A549 (cell line): Measurements from ENCODE around the gene IMPDH2. TPM values are rescaled to one million over a fixed set of nuclear protein-coding genes. Genes with fewer than 3 reads are reported as not detected.

Experiments used
- ATAC-seq, 2 experiments: fragments of 200-7000 bp in 1 of 2; fragments of >200 bp in 1 of 2; cut with Nextera tagmentation in 1 of 2; cut with Tn5 transposase in 1 of 2; 3 replicates each; pipeline versions ENCODE4 v1.8.0 to v1.9.1; 2018 to 2020; ENCODE audit warnings: mild to moderate bottlenecking in 1 of 2, moderate library complexity in 1 of 2
- CTCF ChIA-PET: fragments of 300-600 bp; sonication (Branson Sonifier 250); formaldehyde crosslinking; extraction: SDS; loops from one replicate; lab custom pipeline; 2021; ENCODE audit warnings: antibody characterized with exemption, inconsistent platforms; lab: Yijun Ruan, JAX
- POLR2A ChIA-PET: fragments of 350-600 bp; formaldehyde crosslinking; extraction: SDS; loops from one replicate; lab custom pipeline; 2021; ENCODE audit warnings: antibody characterized with exemption, inconsistent platforms; lab: Yijun Ruan, JAX
- DNase-seq, 2 experiments: peaks; one replicate each; pipeline versions ENCODE4 v3.0.0 to v3.0.0-alpha.2; 2011 to 2016; ENCODE audit warnings: low read depth in 1 of 2, low spot score in 1 of 2
- FAIRE-seq: peaks from 2 replicates; lab custom pipeline; 2011; peaks lifted over from hg19 to GRCh38; lab: Jason Lieb, UNC
- H3K27ac ChIP-seq, 2 experiments: fragments of >200 bp; sonication (Bioruptor Twin); formaldehyde crosslinking; 3 replicates each; pipeline ENCODE4 v1.5.1; 2016 to 2017
- H3K4me1 ChIP-seq: fragments of >200 bp; sonication (Bioruptor Twin); formaldehyde crosslinking; 3 replicates; pipeline ENCODE4 v1.6.1; 2016
- H3K4me2 ChIP-seq: fragments of >200 bp; sonication (Bioruptor Twin); formaldehyde crosslinking; 3 replicates; pipeline ENCODE4 v1.6.1; 2016
- H3K4me3 ChIP-seq: fragments of >200 bp; sonication (Bioruptor Twin); formaldehyde crosslinking; 3 replicates; pipeline ENCODE4 v1.5.1; 2016
- H3K9me3 ChIP-seq: fragments of >200 bp; sonication (Bioruptor Twin); formaldehyde crosslinking; 3 replicates; pipeline ENCODE4 v1.6.1; 2016
- CEBPB ChIP-seq, 2 experiments: fragments of >200 bp in 1 of 2; sonication (Bioruptor Twin) in 1 of 2; formaldehyde crosslinking in 1 of 2; IDR thresholded peaks; 2 replicates each; pipeline ENCODE4 v1.6.1; 2012 to 2016
- CHD2 ChIP-seq: fragments of 150-350 bp; IDR thresholded peaks from 2 replicates; pipeline ENCODE4 v1.6.1; 2014; ENCODE audit warnings: low read length; ENCODE audit not compliant: partially characterized antibody
- EHF ChIP-seq: fragments of 250-450 bp; sonication (Bioruptor Pico); IDR thresholded peaks from 2 replicates; pipeline ENCODE4 v1.5.0; 2020; ENCODE audit warnings: mild to moderate bottlenecking
- EP300 ChIP-seq, 2 experiments: fragments of >200 bp; sonication (Bioruptor Twin); formaldehyde crosslinking; IDR thresholded peaks; 2 replicates in 1 of 2; 3 replicates in 1 of 2; pipeline ENCODE4 v1.6.1; 2016 to 2017
- ESRRA ChIP-seq: fragments of 150-350 bp; IDR thresholded peaks from 2 replicates; pipeline ENCODE4 v1.6.1; 2014; ENCODE audit warnings: mild to moderate bottlenecking, low read length, borderline replicate concordance
- FOSB ChIP-seq: fragments of 250-450 bp; sonication (Bioruptor Pico); IDR thresholded peaks from 2 replicates; pipeline ENCODE4 v1.5.0; 2020; ENCODE audit warnings: mild to moderate bottlenecking, moderate library complexity
- FOSL2 ChIP-seq, 2 experiments: fragments of 450-650 bp in 1 of 2; fragments of >200 bp in 1 of 2; sonication (Bioruptor Twin) in 1 of 2; formaldehyde crosslinking; IDR thresholded peaks; 2 replicates each; pipeline versions ENCODE4 v1.5.0 to v1.6.1; 2016 to 2020; ENCODE audit warnings: mild to moderate bottlenecking in 1 of 2, moderate library complexity in 1 of 2
- HDAC2 ChIP-seq: fragments of 200-600 bp; sonication (generic); IDR thresholded peaks from 2 replicates; pipeline ENCODE4 v1.6.1; 2016
- HOXB5 ChIP-seq: fragments of 250-450 bp; sonication (Bioruptor Pico); IDR thresholded peaks from 2 replicates; pipeline ENCODE4 v1.5.0; 2020; ENCODE audit warnings: mild to moderate bottlenecking, moderate library complexity
- JUNB ChIP-seq: fragments of >200 bp; sonication (Bioruptor Twin); formaldehyde crosslinking; IDR thresholded peaks from 2 replicates; pipeline ENCODE4 v1.6.1; 2016
- KDM1A ChIP-seq: fragments of 200-600 bp; sonication (generic); IDR thresholded peaks from 2 replicates; pipeline ENCODE4 v1.6.1; 2016; ENCODE audit warnings: low read depth, mild to moderate bottlenecking
- MAX ChIP-seq: IDR thresholded peaks from 2 replicates; pipeline ENCODE4 v1.6.1; 2012
- MAZ ChIP-seq: fragments of 150-350 bp; IDR thresholded peaks from 2 replicates; pipeline ENCODE4 v1.6.1; 2014; ENCODE audit warnings: antibody characterized with exemption, low read depth, low read length, borderline replicate concordance
- MYC ChIP-seq: IDR thresholded peaks from 2 replicates; pipeline ENCODE4 v1.6.1; 2012; ENCODE audit warnings: mild to moderate bottlenecking, inconsistent platforms, low read length, improper control_type of control experiment, borderline replicate concordance
- PBX3 ChIP-seq: IDR thresholded peaks from 2 replicates; pipeline ENCODE4 v1.6.1; 2012
- PHF8 ChIP-seq: fragments of 200-600 bp; sonication (generic); IDR thresholded peaks from 2 replicates; pipeline ENCODE4 v1.6.1; 2016; ENCODE audit warnings: low read depth, mild to moderate bottlenecking, antibody characterized with exemption, moderate library complexity, borderline replicate concordance
- POLR2AphosphoS2 ChIP-seq: conservative IDR thresholded peaks from 2 replicates; pipeline ENCODE4 v1.6.1; 2012; ENCODE audit warnings: low read length, improper control_type of control experiment, inconsistent platforms
- RCOR1 ChIP-seq: fragments of 150-350 bp; IDR thresholded peaks from 2 replicates; pipeline ENCODE4 v1.6.1; 2014; ENCODE audit warnings: antibody characterized with exemption, low read length, low read depth
- REST ChIP-seq: fragments of 200-600 bp; sonication (generic); IDR thresholded peaks from 2 replicates; pipeline ENCODE4 v1.6.1; 2016; ENCODE audit warnings: antibody characterized with exemption, mild to moderate bottlenecking, moderate library complexity
- RFX5 ChIP-seq: fragments of 450-650 bp; IDR thresholded peaks from 2 replicates; pipeline ENCODE4 v1.7.1; 2014; ENCODE audit warnings: antibody characterized with exemption, mild to moderate bottlenecking, moderate library complexity
- RNF2 ChIP-seq: fragments of 200-600 bp; sonication (generic); IDR thresholded peaks from 2 replicates; pipeline ENCODE4 v1.6.1; 2016; ENCODE audit warnings: low read depth, mild to moderate bottlenecking, antibody characterized with exemption, moderate library complexity, borderline replicate concordance
- SMC3 ChIP-seq: fragments of >200 bp; sonication (Bioruptor Twin); formaldehyde crosslinking; IDR thresholded peaks from 3 replicates; pipeline ENCODE4 v1.6.1; 2018; ENCODE audit warnings: inconsistent platforms
- TFCP2L1 ChIP-seq: fragments of 250-450 bp; sonication (Bioruptor Pico); IDR thresholded peaks from 2 replicates; pipeline ENCODE4 v1.5.0; 2021; ENCODE audit warnings: mild to moderate bottlenecking
- USF2 ChIP-seq: fragments of 450-650 bp; IDR thresholded peaks from 2 replicates; pipeline ENCODE4 v1.6.1; 2014; ENCODE audit warnings: antibody characterized with exemption
- ZFP36 ChIP-seq: fragments of 450-650 bp; IDR thresholded peaks from 2 replicates; pipeline ENCODE4 v1.6.1; 2014; ENCODE audit warnings: borderline replicate concordance; ENCODE audit not compliant: partially characterized antibody
- ZNF302 ChIP-seq: fragments of 250-450 bp; sonication (Bioruptor Pico); IDR thresholded peaks from 2 replicates; pipeline ENCODE4 v1.9.0; 2021; ENCODE audit warnings: inconsistent platforms, mild to moderate bottlenecking, moderate library complexity
- ZSCAN20 ChIP-seq: fragments of 250-450 bp; sonication (Bioruptor Pico); IDR thresholded peaks from 2 replicates; pipeline ENCODE4 v1.8.0; 2022; ENCODE audit warnings: mild to moderate bottlenecking, moderate library complexity
- WGBS: methylation state at CpG from one replicate; pipeline ENCODE4 v1.1.6; 2017; ENCODE audit errors: missing lambda C conversion rate; 5-methylcytosine and 5-hydroxymethylcytosine counted together
- polyA plus RNA-seq, 4 experiments: library from polyadenylated mRNA; depleted of rRNA in 3 of 4; stranded (reverse); fragments of >200 nt; fragmentation: RNase III in 1 of 4; extraction: RNeasy Plus Mini Kit Qiagen cat#74134 plus additional on column Dnase treatment in 1 of 4; gene quantifications; 2 replicates in 3 of 4; 3 replicates in 1 of 4; pipeline ENCODE4 v1.2.3, GENCODE V29; 2011 to 2017

IMPDH2 gene
- polyA plus RNA-seq, 2 of the 4 experiments (the other 2 are of a cell fraction), result 175 to 212 TPM

GRCh38 chr3:49007771-49008528, 21.2 kb downstream of the IMPDH2 start:
- no peaks in the 10 kb centered on the region for H3K9me3 ChIP-seq
- peak; percentile 43; the same call in 1 of the 2 replicates for TF ChIP-seq MAZ
- no peak for TF ChIP-seq REST
- peaks cover 21% of the 10 kb centered on the region; the same call in 2 of the 3 replicates for H3K4me1 ChIP-seq
- ChIA-PET CTCF (interaction anchor here (1.1 to 30.1 kb wide), 4 partner anchors 11 to 27 kb away, joined by 3 to 385 read pairs (median 34); partner anchors contain the start of genes DALRD3, NDUFAF3 and P4HTM), POLR2A (interaction anchor here (0.6 to 4.1 kb wide), 11 partner anchors 9 to 458 kb away, joined by 3 to 57 read pairs (median 7); partner anchors contain the start of genes ARIH2, DALRD3, IMPDH2 and NDUFAF3)
- peak overlapping the region; percentile 99 for H3K4me2 ChIP-seq
- DNase-seq (peak; percentile 62 to 83), ATAC-seq (peak; percentile 62 to 77), FAIRE-seq (no peak)
- 45% methylated on average over 13 of the region's 41 CpGs for WGBS
- peak overlapping the region; percentile 98 to 100 for H3K27ac ChIP-seq
- H3K4me3 ChIP-seq, result peak overlapping the region; percentile 100

GRCh38 chr3:49007068-49007770, 22.0 kb downstream of the IMPDH2 start, which contains the start of gene WDR6:
Gene WDR6 (plus strand): TSS chr3:49007391. CDS start chr3:49007432, 41 bp downstream.
- 2% methylated on average over 18 of the region's 65 CpGs for WGBS
- POLR2A ChIA-PET, result interaction anchor here (0.8 to 4.1 kb wide), 12 partner anchors 10 to 175 kb away, joined by 3 to 57 read pairs (median 6); partner anchors contain the start of genes ARIH2, DALRD3, IMPDH2 and NDUFAF3
- Histone ChIP-seq H3K4me2 (peak within 1 kb of the TSS; percentile 99), H3K4me3 (peak within 1 kb of the TSS; percentile 100), H3K9me3 (no peaks in the 10 kb centered on the region), H3K4me1 (peaks cover 21% of the 10 kb centered on the region; the same call in 2 of the 3 replicates), H3K27ac (peak within 1 kb of the TSS; percentile 98 to 100)
- FAIRE-seq (no peak), ATAC-seq (peak; percentile 83 to 94), DNase-seq (peak; percentile 91 to 96)
- CTCF ChIA-PET, result interaction anchor here (0.5 to 30.1 kb wide), 6 partner anchors 12 to 472 kb away, joined by 3 to 385 read pairs (median 4); partner anchors contain the start of genes DALRD3, NDUFAF3 and P4HTM
- TF ChIP-seq JUNB (no peak), PBX3 (0 out of 2 replicates have a peak, but pooled peaks have one; percentile 46), RNF2 (no peak), RFX5 (no peak), CHD2 (peak; percentile 93), ZFP36 (no peak), MYC (no peak), FOSL2 (IDR thresholded peaks at IDR 0.05) (no peak), FOSL2 (CRISPR knock-in tag; IDR thresholded peaks at IDR 0.05) (no peak), HOXB5 (peak; percentile 37; the same call in 1 of the 2 replicates), EP300 (IDR thresholded peaks at IDR 0.05) (no peak), PHF8 (peak; percentile 56; the same call in 1 of the 2 replicates), FOSB (CRISPR knock-in tag) (peak; percentile 40; the same call in 1 of the 2 replicates), SMC3 (no peak), ZNF302 (no peak), HDAC2 (no peak), MAX (peak; percentile 89), ESRRA (no peak), RCOR1 (no peak), KDM1A (no peak), POLR2AphosphoS2 (no peak), EHF (CRISPR knock-in tag) (no peak), ZSCAN20 (no peak), TFCP2L1 (CRISPR knock-in tag) (no peak), USF2 (peak; percentile 96), CEBPB (IDR thresholded peaks at IDR 0.05) (no peak)
